ENCODE measurements around the gene SH2D3A.

DNA sequence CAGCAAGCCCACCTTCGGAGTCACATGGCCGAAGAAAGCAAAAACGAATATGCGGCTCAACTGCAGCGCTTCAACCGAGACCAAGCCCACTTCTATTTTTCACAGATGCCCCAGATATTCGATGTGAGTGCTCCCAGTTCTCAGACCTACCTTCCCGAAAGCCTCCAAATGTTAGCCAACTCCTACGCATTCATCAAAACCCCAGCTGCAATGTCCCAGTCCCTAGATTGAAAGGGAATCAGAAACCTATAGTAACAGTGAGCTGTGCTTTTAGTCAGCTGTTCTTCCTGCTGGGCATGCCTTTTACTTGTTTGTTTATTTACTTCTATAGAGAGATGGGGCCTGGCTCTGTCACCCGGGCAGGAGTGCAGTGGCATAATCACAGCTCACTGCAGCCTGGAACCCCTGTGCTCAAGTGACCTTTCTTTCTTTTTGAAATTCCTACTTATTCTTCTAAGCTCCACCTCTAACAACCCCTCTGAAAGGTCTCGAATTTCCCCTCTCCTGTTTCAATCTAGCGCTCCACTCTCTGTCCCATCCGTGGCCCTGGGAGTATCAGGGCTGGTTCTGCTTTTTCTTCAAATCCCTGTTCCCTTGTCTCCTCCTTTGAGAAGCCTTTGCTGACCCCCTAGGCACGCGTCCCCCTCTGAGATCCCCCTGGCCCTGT, 23.4 kb downstream of the SH2D3A start:
- TF ChIP-seq, protein P1, sequence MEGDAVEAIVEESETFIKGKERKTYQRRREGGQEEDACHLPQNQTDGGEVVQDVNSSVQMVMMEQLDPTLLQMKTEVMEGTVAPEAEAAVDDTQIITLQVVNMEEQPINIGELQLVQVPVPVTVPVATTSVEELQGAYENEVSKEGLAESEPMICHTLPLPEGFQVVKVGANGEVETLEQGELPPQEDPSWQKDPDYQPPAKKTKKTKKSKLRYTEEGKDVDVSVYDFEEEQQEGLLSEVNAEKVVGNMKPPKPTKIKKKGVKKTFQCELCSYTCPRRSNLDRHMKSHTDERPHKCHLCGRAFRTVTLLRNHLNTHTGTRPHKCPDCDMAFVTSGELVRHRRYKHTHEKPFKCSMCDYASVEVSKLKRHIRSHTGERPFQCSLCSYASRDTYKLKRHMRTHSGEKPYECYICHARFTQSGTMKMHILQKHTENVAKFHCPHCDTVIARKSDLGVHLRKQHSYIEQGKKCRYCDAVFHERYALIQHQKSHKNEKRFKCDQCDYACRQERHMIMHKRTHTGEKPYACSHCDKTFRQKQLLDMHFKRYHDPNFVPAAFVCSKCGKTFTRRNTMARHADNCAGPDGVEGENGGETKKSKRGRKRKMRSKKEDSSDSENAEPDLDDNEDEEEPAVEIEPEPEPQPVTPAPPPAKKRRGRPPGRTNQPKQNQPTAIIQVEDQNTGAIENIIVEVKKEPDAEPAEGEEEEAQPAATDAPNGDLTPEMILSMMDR (IDR thresholded peaks at IDR 0.05): no peak
- no peak for TF ChIP-seq POLR2A (IDR thresholded peaks at IDR 0.05)

Measured in uterus (tissue), 2 donors.